ENCODE measurements around the gene TXLNG.

DNA sequence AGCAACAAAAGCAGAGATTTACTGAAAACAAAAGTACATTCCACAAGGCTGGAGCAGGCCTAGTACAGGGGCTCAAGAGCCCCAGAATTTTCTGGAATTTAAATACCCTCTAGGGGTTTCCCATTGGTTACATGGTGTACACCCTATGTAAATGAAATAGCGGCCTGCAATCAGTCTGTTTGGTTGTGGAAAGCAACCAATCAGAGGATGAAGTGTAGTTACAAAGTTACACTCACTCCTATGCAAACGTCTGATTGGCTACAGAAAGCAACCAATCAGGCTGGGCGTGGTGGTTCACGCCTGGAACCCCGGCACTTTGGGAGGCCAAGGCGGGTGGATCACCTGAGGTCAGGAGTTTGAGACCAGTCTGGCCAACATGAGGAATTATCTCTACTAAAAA, 13.8 kb upstream of the TXLNG start:
- TF ChIP-seq, protein P1, sequence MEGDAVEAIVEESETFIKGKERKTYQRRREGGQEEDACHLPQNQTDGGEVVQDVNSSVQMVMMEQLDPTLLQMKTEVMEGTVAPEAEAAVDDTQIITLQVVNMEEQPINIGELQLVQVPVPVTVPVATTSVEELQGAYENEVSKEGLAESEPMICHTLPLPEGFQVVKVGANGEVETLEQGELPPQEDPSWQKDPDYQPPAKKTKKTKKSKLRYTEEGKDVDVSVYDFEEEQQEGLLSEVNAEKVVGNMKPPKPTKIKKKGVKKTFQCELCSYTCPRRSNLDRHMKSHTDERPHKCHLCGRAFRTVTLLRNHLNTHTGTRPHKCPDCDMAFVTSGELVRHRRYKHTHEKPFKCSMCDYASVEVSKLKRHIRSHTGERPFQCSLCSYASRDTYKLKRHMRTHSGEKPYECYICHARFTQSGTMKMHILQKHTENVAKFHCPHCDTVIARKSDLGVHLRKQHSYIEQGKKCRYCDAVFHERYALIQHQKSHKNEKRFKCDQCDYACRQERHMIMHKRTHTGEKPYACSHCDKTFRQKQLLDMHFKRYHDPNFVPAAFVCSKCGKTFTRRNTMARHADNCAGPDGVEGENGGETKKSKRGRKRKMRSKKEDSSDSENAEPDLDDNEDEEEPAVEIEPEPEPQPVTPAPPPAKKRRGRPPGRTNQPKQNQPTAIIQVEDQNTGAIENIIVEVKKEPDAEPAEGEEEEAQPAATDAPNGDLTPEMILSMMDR (IDR thresholded peaks at IDR 0.05) = no peak
- TF ChIP-seq EZH2 (IDR thresholded peaks at IDR 0.05) (no peak), EZH2phosphoT487 (IDR thresholded peaks at IDR 0.05) (no peak)
